ENCODE measurements around the gene RPLP1. TPM values are rescaled to one million over a fixed set of nuclear protein-coding genes. Genes with fewer than 3 reads are reported as not detected.
"Not testable (repeated sequence)": the region's sequence is repeated elsewhere in the genome, so short reads cannot be mapped to it uniquely, and the experiment has no call there.

RPLP1 gene
- total and polyA plus RNA-seq, 12 donors = 232 to 1,990 (median 971) TPM

DNA sequence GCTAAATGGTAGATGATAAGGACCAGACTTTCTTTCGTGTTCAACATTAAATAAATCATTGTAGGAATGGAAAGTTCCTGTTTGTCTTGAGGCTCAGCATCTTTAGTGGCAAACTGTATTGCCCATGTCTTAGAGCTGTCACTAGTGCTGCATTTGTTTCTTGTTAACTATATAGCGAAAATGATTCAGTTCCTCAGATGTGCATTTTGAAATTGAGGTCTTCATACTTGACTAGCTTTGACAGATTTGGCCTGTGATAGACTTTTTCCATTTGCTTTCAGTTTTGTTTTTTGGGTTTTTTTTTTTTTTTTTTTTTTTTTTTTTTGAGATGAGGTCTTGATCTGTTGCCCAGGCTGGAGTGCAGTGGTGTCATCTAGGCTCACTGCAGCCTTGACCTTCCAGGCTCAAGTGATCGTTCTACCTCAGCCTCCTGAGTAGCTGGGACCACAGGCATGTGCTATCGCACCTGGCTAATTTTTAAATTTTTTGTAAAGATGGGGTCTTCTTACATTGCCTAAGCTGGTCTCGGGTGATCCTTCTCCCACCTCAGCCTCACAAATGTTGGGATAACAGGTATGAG, 9.5 kb upstream of the RPLP1 start:
- Histone ChIP-seq H3K4me1 (replicated peaks in 1 of 2) (no peaks in the 10 kb centered on the region), H3K4me3 (no peak overlapping the region), H3K27me3 (no peaks in the 10 kb centered on the region), H3K27ac (no peak overlapping the region), H3K9me3 (replicated peaks in 1 of 3) (no peaks in the 10 kb centered on the region), H3K36me3 (replicated peaks in 1 of 2) (no peaks in the 10 kb centered on the region)
- intact Hi-C loops (cut with DNase I) = no loop called here
- 63 to 71% (median 69%) methylated on average over 5 of the region's 5 CpGs for WGBS, 4 donors
- TF ChIP-seq POLR2A (IDR thresholded peaks at IDR 0.05) (no peak), CTCF (IDR thresholded peaks at IDR 0.05) (no peak)
- DNase-seq = no peak

- Histone ChIP-seq H3K4me3 (no peak overlapping the region), H3K27me3 (no peaks in the 10 kb centered on the region), H3K9me3 (replicated peaks in 1 of 3) (no peaks in the 10 kb centered on the region), H3K27ac (no peak overlapping the region), H3K36me3 (replicated peaks in 1 of 2) (no peaks in the 10 kb centered on the region), H3K4me1 (replicated peaks in 1 of 2) (no peaks in the 10 kb centered on the region)
- no peak for DNase-seq
- WGBS, 4 donors = 94 to 98% (median 97%) methylated on average over 7 of the region's 7 CpGs
- TF ChIP-seq CTCF (IDR thresholded peaks at IDR 0.05) (no peak), POLR2A (IDR thresholded peaks at IDR 0.05) (no peak)
- intact Hi-C loops (cut with DNase I) = no loop called here
These were observed 7.9 kb upstream of the RPLP1 start for GRCh38 chr15:69444686-69445085.

GRCh38 chr15:69446953-69447352, 5.7 kb upstream of the RPLP1 start:
- no peaks in the 10 kb centered on the region for H3K9me3 ChIP-seq (replicated peaks in 1 of 3)
- DNase-seq = no peak
- TF ChIP-seq CTCF (IDR thresholded peaks at IDR 0.05) (no peak), POLR2A (IDR thresholded peaks at IDR 0.05) (no peak)
- H3K27ac ChIP-seq = no peak overlapping the region
- no peaks in the 10 kb centered on the region for H3K27me3 ChIP-seq
- no peak overlapping the region for H3K4me3 ChIP-seq
- intact Hi-C loops (cut with DNase I) = no loop called here
- H3K4me1 ChIP-seq (replicated peaks in 1 of 2) = peaks cover 0 to 3% of the 10 kb centered on the region in 2 donors
- H3K36me3 ChIP-seq (replicated peaks in 1 of 2) = no peaks in the 10 kb centered on the region
- 89 to 97% (median 94%) methylated on average over 2 of the region's 2 CpGs for WGBS, 4 donors

DNA sequence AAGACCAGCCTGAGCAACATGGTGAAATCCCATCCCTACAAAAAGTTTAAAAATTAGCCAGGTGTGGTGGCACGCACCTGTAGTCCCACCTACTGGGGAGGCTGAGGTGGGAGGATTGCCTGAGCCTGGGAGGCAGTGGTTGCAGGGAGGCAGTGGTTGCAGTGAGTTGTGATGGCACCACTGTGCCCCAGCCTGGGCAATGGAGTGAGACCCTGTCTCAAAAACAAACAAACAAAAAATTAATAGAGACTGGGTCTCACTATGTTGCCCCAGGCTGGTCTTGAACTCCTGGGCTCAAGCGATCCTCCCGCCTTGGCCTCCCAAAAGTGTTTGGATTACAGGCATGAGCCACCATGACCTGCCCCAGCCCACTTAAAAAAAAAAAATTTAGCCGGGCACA, 2.4 kb upstream of the RPLP1 start:
- 97 to 100% (median 99%) methylated on average over 2 to 4 of the region's 4 CpGs for WGBS, 4 donors
- DNase-seq; H3K36me3 ChIP-seq (replicated peaks in 1 of 2); H3K27ac ChIP-seq; H3K27me3 ChIP-seq; intact Hi-C loops (cut with DNase I); H3K4me3 ChIP-seq; H3K9me3 ChIP-seq (replicated peaks in 1 of 3): not testable (repeated sequence)
- H3K4me1 ChIP-seq (replicated peaks in 1 of 2) = peaks cover 10 to 20% of the 10 kb centered on the region in 2 donors

- TF ChIP-seq POLR2A (IDR thresholded peaks at IDR 0.05) (no peak), CTCF (IDR thresholded peaks at IDR 0.05) (no peak)
- H3K4me3 ChIP-seq = no peak overlapping the region
- intact Hi-C loops (cut with DNase I) = no loop called here
- no peaks in the 10 kb centered on the region for H3K27me3 ChIP-seq
- H3K4me1 ChIP-seq (replicated peaks in 1 of 2) = peaks cover 12 to 26% of the 10 kb centered on the region in 2 donors
- no peak for DNase-seq
- H3K9me3 ChIP-seq (replicated peaks in 1 of 3) = no peaks in the 10 kb centered on the region
- peaks cover 0 to 14% of the 10 kb centered on the region in 2 donors for H3K36me3 ChIP-seq (replicated peaks in 1 of 2)
- peak overlapping the region in 1 of 5 donors; percentile 96 for H3K27ac ChIP-seq
- 81 to 88% (median 87%) methylated on average over 12 of the region's 12 CpGs for WGBS, 4 donors
These were observed 1.5 kb upstream of the RPLP1 start for GRCh38 chr15:69450968-69451695.
